ENCODE results near the gene PDE5A. TPM values are rescaled to one million over a fixed set of nuclear protein-coding genes. Genes with fewer than 3 reads are reported as not detected.
A peak's percentile ranks its signal among the peaks of the same experiment; 100 is the strongest.

PDE5A gene
- total RNA-seq (2014; rRNA removed; shearing (Covaris generic)), result 13.8 and 16.7 TPM in 2 replicates
- 6.8 and 8.0 TPM in 2 replicates for polyA plus RNA-seq (2016; fragmentation: Nextera tagmentation; extraction: Ambion mirVana)

- in situ Hi-C loops (cut with MboI), result no loop called here
- WGBS, 2 experiments (ENCODE audit: low coverage in 1 of 2, low lambda C conversion rate in 2 of 2, missing lambda C conversion rate in 2 of 2), result 1 to 3% methylated on average over 37 to 47 of the region's 65 CpGs
Measured at GRCh38 chr4:119628281-119629141, at the start of gene PDE5A. Gene PDE5A (minus strand): TSS chr4:119628804. CDS start chr4:119628671, 133 bp downstream.

GRCh38 chr4:119676101-119676500 is 47.5 kb upstream of the PDE5A start:
- H2AFZ ChIP-seq, result no peak overlapping the region
- H3K27me3 ChIP-seq (replicated peaks; ENCODE audit: insufficient read depth), result no peaks in the 10 kb centered on the region
- H3K9me2 ChIP-seq (ENCODE audit: insufficient read depth), result no peaks in the 10 kb centered on the region
- H3K79me2 ChIP-seq (ENCODE audit: insufficient read depth), result no peaks in the 10 kb centered on the region
- no peak overlapping the region for H3K4me3 ChIP-seq
- H3F3A ChIP-seq (ENCODE audit: insufficient read depth), result 0 out of 2 replicates have a peak, but pooled peaks cover 3% of the 10 kb centered on the region
- in situ Hi-C loops (cut with MboI), result no loop called here
- WGBS, 2 experiments (ENCODE audit: low coverage in 1 of 2, low lambda C conversion rate in 2 of 2, missing lambda C conversion rate in 2 of 2), result 73 to 77% methylated on average over 3 of the region's 3 CpGs
- H3K4me2 ChIP-seq (ENCODE audit: unreplicated experiment), result no peak overlapping the region
- no peaks in the 10 kb centered on the region for H4K20me1 ChIP-seq (ENCODE audit: insufficient read depth)
- no peaks in the 10 kb centered on the region for H3K9me3 ChIP-seq (ENCODE audit: low read depth)
- no peak for DNase-seq
- no peaks in the 10 kb centered on the region for H3K36me3 ChIP-seq (ENCODE audit: low read depth)
- TF ChIP-seq EZH2phosphoT487 (IDR thresholded peaks at IDR 0.05; ENCODE audit: insufficient read depth, low read depth) (no peak), EZH2 (IDR thresholded peaks at IDR 0.05; ENCODE audit: insufficient read depth, poor library complexity, severe bottlenecking) (no peak)
- H3K27ac ChIP-seq, result no peak overlapping the region
- peaks cover 8% of the 10 kb centered on the region for H3K4me1 ChIP-seq (ENCODE audit: insufficient read depth)
- no peak overlapping the region for H3K9ac ChIP-seq

More at GRCh38 chr4:119628281-119629141, at the start of gene PDE5A:
- H3F3A ChIP-seq (ENCODE audit: insufficient read depth), result no peaks in the 10 kb centered on the region; the same call in 1 of the 2 replicates
- H3K4me1 ChIP-seq (ENCODE audit: insufficient read depth), result peaks cover 18% of the 10 kb centered on the region
- peak within 1 kb of the TSS; percentile 89 for H3K4me2 ChIP-seq (ENCODE audit: unreplicated experiment)
- no peaks in the 10 kb centered on the region for H3K27me3 ChIP-seq (replicated peaks; ENCODE audit: insufficient read depth)
- H3K79me2 ChIP-seq (ENCODE audit: insufficient read depth), result peaks cover 16% of the 10 kb centered on the region
- no peaks in the 10 kb centered on the region for H3K9me3 ChIP-seq (ENCODE audit: low read depth)
- peak within 1 kb of the TSS; percentile 76 for H3K9ac ChIP-seq
- peak within 1 kb of the TSS; percentile 98 for H2AFZ ChIP-seq
- H3K4me3 ChIP-seq, result peak within 1 kb of the TSS; percentile 88
- no peak for TF ChIP-seq EZH2phosphoT487 (IDR thresholded peaks at IDR 0.05; ENCODE audit: insufficient read depth, low read depth)
- TF ChIP-seq EZH2 (IDR thresholded peaks at IDR 0.05; ENCODE audit: insufficient read depth, poor library complexity, severe bottlenecking), result no peak
- H3K27ac ChIP-seq, result 0 out of 2 replicates have a peak within 1 kb of the TSS, but pooled peaks have one; percentile 7
- H4K20me1 ChIP-seq (ENCODE audit: insufficient read depth), result no peaks in the 10 kb centered on the region
- peak; percentile 90 for DNase-seq
- no peaks in the 10 kb centered on the region for H3K36me3 ChIP-seq (ENCODE audit: low read depth)
- H3K9me2 ChIP-seq (ENCODE audit: insufficient read depth), result no peaks in the 10 kb centered on the region

GRCh38 chr4:119675391-119675790 is 46.8 kb upstream of the PDE5A start:
- Histone ChIP-seq H3K4me2 (ENCODE audit: unreplicated experiment) (no peak overlapping the region), H3K9me3 (ENCODE audit: low read depth) (no peaks in the 10 kb centered on the region), H3K79me2 (ENCODE audit: insufficient read depth) (no peaks in the 10 kb centered on the region), H2AFZ (no peak overlapping the region), H3K4me1 (ENCODE audit: insufficient read depth) (peaks cover 8% of the 10 kb centered on the region), H3K27ac (no peak overlapping the region), H3F3A (ENCODE audit: insufficient read depth) (0 out of 2 replicates have a peak, but pooled peaks cover 3% of the 10 kb centered on the region), H4K20me1 (ENCODE audit: insufficient read depth) (no peaks in the 10 kb centered on the region), H3K4me3 (no peak overlapping the region), H3K9me2 (ENCODE audit: insufficient read depth) (no peaks in the 10 kb centered on the region), H3K27me3 (replicated peaks; ENCODE audit: insufficient read depth) (no peaks in the 10 kb centered on the region), H3K9ac (no peak overlapping the region), H3K36me3 (ENCODE audit: low read depth) (no peaks in the 10 kb centered on the region)
- in situ Hi-C loops (cut with MboI), result no loop called here
- TF ChIP-seq EZH2phosphoT487 (IDR thresholded peaks at IDR 0.05; ENCODE audit: insufficient read depth, low read depth), result no peak
- no peak for TF ChIP-seq EZH2 (IDR thresholded peaks at IDR 0.05; ENCODE audit: insufficient read depth, poor library complexity, severe bottlenecking)
- WGBS, 2 experiments (ENCODE audit: low coverage in 1 of 2, low lambda C conversion rate in 2 of 2, missing lambda C conversion rate in 2 of 2), result 51 to 66% methylated on average over 2 of the region's 2 CpGs
- DNase-seq, result no peak

- Histone ChIP-seq H3K79me2 (ENCODE audit: insufficient read depth) (no peaks in the 10 kb centered on the region), H3K4me2 (ENCODE audit: unreplicated experiment) (no peak overlapping the region), H3K9ac (no peak overlapping the region), H3K36me3 (ENCODE audit: low read depth) (no peaks in the 10 kb centered on the region), H3K9me3 (ENCODE audit: low read depth) (no peaks in the 10 kb centered on the region), H3F3A (ENCODE audit: insufficient read depth) (no peaks in the 10 kb centered on the region), H3K4me1 (ENCODE audit: insufficient read depth) (no peaks in the 10 kb centered on the region), H3K4me3 (no peak overlapping the region), H3K27ac (no peak overlapping the region), H3K27me3 (replicated peaks; ENCODE audit: insufficient read depth) (no peaks in the 10 kb centered on the region), H4K20me1 (ENCODE audit: insufficient read depth) (no peaks in the 10 kb centered on the region), H3K9me2 (ENCODE audit: insufficient read depth) (no peaks in the 10 kb centered on the region), H2AFZ (no peak overlapping the region)
- no peak for DNase-seq
- in situ Hi-C loops (cut with MboI), result no loop called here
- TF ChIP-seq EZH2phosphoT487 (IDR thresholded peaks at IDR 0.05; ENCODE audit: insufficient read depth, low read depth), result no peak
- TF ChIP-seq EZH2 (IDR thresholded peaks at IDR 0.05; ENCODE audit: insufficient read depth, poor library complexity, severe bottlenecking), result no peak
- WGBS, 2 experiments (ENCODE audit: low coverage in 1 of 2, low lambda C conversion rate in 2 of 2, missing lambda C conversion rate in 2 of 2), result 77 to 81% methylated on average over 1 of the region's 1 CpG
Measured at GRCh38 chr4:119672938-119673337, 44.3 kb upstream of the PDE5A start.

All from GM23248 (cell line).